Natural killer cell treated with Interleukin-12 subunit alpha and Interleukin-12 subunit beta and Interleukin-15 and Interleukin-18, amount 100 ng/mL, for 72 hours (primary cell): Measurements from ENCODE around the gene BEX5. TPM values are rescaled to one million over a fixed set of nuclear protein-coding genes. Genes with fewer than 3 reads are reported as not detected.

Experiments
- ATAC-seq, 2 donors: fragments of 150-1000 bp; cut with Tn5 transposase in 1 of 2; sonication (Bioruptor Pico), chemical (Tn5 transposase) in 1 of 2; 2 replicates each; pipeline ENCODE4 v1.10.0; 2021
- DNase-seq: peaks from one replicate; pipeline ENCODE4 v3.0.0; 2022; ENCODE audit warnings: low spot score
- H3K27ac Mint-ChIP-seq, 2 donors: 1 replicate in 1 of 2; 2 replicates in 1 of 2; pipeline ENCODE4 v1.8.0; 2022; ENCODE audit warnings: mixed read lengths in 2 of 2, mild to moderate bottlenecking in 1 of 2, moderate library complexity in 1 of 2
- H3K27me3 Mint-ChIP-seq, 2 donors: 1 replicate in 1 of 2; 2 replicates in 1 of 2; pipeline ENCODE4 v1.8.0; 2022; ENCODE audit warnings: mixed read lengths in 2 of 2
- H3K36me3 Mint-ChIP-seq: one replicate; pipeline ENCODE4 v1.8.0; 2022; ENCODE audit warnings: mixed read lengths
- H3K4me1 Mint-ChIP-seq, 2 donors: 1 replicate in 1 of 2; 2 replicates in 1 of 2; pipeline ENCODE4 v1.8.0; 2022; ENCODE audit warnings: low read depth in 2 of 2, mixed read lengths in 2 of 2, mild to moderate bottlenecking in 1 of 2
- H3K4me3 Mint-ChIP-seq: one replicate; pipeline ENCODE4 v1.8.0; 2022; ENCODE audit warnings: mixed read lengths
- H3K9me3 Mint-ChIP-seq: 2 replicates; pipeline ENCODE4 v1.8.0; 2022; ENCODE audit warnings: mixed read lengths
- total RNA-seq, 2 donors: library from RNA; stranded (reverse); gene quantifications; one replicate each; pipeline ENCODE4 v1.2.3, GENCODE V29; 2022

The BEX5 gene
- total RNA-seq, 2 donors from 2014 or later: 1.8 to 3.0 TPM

DNA sequence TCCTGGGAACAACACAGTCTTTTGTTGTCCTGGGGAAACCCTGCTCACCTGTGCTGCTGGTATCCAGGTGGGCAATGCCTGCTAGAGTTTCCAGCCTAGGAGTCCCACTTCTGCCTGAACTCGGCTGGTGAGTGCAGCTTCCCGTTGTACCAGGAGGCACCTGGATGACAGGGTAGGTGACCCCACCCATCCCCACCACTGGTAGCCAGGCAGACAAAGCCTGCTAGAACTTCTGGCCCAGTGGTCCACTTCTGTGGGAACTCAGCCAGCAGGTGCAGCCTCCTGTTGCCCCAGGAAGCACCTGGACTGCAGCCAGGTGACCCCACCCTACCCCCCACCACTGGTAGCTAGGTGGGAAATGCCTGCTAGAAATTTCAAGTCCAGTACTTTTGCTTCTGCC is 40.0 kb downstream of the BEX5 start:
- Mint-ChIP-seq H3K9me3 (peaks cover 4% of the 10 kb centered on the region), H3K4me1 (no peaks in the 10 kb centered on the region), H3K36me3 (no peaks in the 10 kb centered on the region), H3K27ac (no peak overlapping the region), H3K4me3 (no peak overlapping the region), H3K27me3 (peaks cover 13 to 16% of the 10 kb centered on the region in 2 donors)
- ATAC-seq (no peak), DNase-seq (no peak)

DNA sequence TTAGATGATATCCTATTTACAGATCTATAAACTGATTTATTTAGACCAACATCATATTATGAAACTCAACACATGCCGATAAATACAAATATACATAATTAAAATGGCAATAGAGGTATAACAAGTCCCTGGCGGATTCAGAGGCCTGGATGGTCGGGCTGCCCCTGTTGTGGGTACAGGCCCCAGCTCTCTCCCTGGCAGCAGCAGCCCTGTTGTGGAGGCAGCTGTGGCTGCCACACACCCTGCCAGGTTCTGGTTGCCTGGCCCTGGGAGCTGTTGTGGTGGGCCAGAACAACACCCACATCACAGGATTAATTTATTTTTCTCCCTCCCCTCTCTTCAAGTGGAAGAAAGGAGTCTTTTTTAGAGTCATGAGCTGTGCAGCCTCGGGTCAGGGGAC is 42.4 kb downstream of the BEX5 start:
- Mint-ChIP-seq H3K4me1 (no peaks in the 10 kb centered on the region), H3K9me3 (peaks cover 4% of the 10 kb centered on the region), H3K36me3 (no peaks in the 10 kb centered on the region), H3K27me3 (peaks cover 13% of the 10 kb centered on the region in 2 donors), H3K4me3 (no peak overlapping the region), H3K27ac (no peak overlapping the region)
- DNase-seq (no peak), ATAC-seq (no peak)

Other genes starting within 250 kb of the BEX5 start
- 1 to 10 TPM; 1.4 to 2.1 TPM for gene ZMAT1, start 223.9 kb downstream of the BEX5 start, total RNA-seq
- gene TCEAL2, start 30.3 kb downstream of the BEX5 start, total RNA-seq: not detected
- gene TCEAL6, start 13.5 kb downstream of the BEX5 start, total RNA-seq: not detected
- not detected for gene TCP11X1, start 59.3 kb upstream of the BEX5 start, total RNA-seq
- not detected for gene NXF2, start 91.2 kb upstream of the BEX5 start, total RNA-seq